H1 (cell line): ENCODE results near the gene SAMD15. TPM values are rescaled to one million over a fixed set of nuclear protein-coding genes. Genes with fewer than 3 reads are reported as not detected.

Experiments
- CTCF ChIA-PET: fragments of 300-600 bp; sonication (Branson Sonifier 250); formaldehyde crosslinking; loops from one replicate; lab custom pipeline; 2021; ENCODE audit not compliant: partially characterized antibody; lab: Charles Lee
- POLR2A ChIA-PET: fragments of 300-600 bp; sonication (Branson Sonifier 250); formaldehyde crosslinking; loops from one replicate; lab custom pipeline; 2021; ENCODE audit warnings: inconsistent platforms; ENCODE audit not compliant: partially characterized antibody; lab: Charles Lee
- DNase-seq, 2 experiments: peaks; one replicate each; pipeline versions ENCODE4 v3.0.0 to v3.0.0-alpha.2; 2010 to 2022; ENCODE audit warnings: low spot score in 2 of 2, low read depth in 1 of 2, mixed read lengths in 1 of 2
- FAIRE-seq: peaks from 2 replicates; lab custom pipeline; 2011; peaks lifted over from hg19 to GRCh38; lab: Jason Lieb, UNC
- H2AFZ ChIP-seq: 2 replicates; pipeline ENCODE4 v1.8.1; 2012; ENCODE audit warnings: low read length, inconsistent platforms
- H2AK5ac ChIP-seq: 2 replicates; pipeline ENCODE4 v1.6.1; 2013; ENCODE audit warnings: low read depth, low read length
- H2BK120ac ChIP-seq: replicated peaks from 2 replicates; pipeline ENCODE3; 2013; ENCODE audit warnings: low read depth, low read length, inconsistent platforms
- H2BK12ac ChIP-seq: 2 replicates; pipeline ENCODE4 v1.6.1; 2013; ENCODE audit warnings: low read depth, low read length
- H2BK15ac ChIP-seq: 2 replicates; pipeline ENCODE4 v1.6.1; 2013; ENCODE audit warnings: low read length
- H2BK20ac ChIP-seq: 2 replicates; pipeline ENCODE4 v1.6.1; 2013; ENCODE audit warnings: low read length
- H2BK5ac ChIP-seq: 2 replicates; pipeline ENCODE4 v1.6.1; 2013; ENCODE audit warnings: low read depth, low read length
- H3K14ac ChIP-seq: 2 replicates; pipeline ENCODE4 v1.6.1; 2013; ENCODE audit warnings: inconsistent platforms; ENCODE audit not compliant: insufficient read length
- H3K18ac ChIP-seq: 2 replicates; pipeline ENCODE4 v1.6.1; 2013; ENCODE audit warnings: low read length; ENCODE audit errors: extremely low read depth
- H3K23ac ChIP-seq: 2 replicates; pipeline ENCODE4 v1.6.1; 2013; ENCODE audit warnings: inconsistent platforms; ENCODE audit not compliant: insufficient read length
- H3K23me2 ChIP-seq: 2 replicates; pipeline ENCODE4 v1.6.1; 2013; ENCODE audit warnings: low read depth, low read length
- H3K27ac ChIP-seq: 2 replicates; pipeline ENCODE4 v1.6.1; 2011; ENCODE audit warnings: low read depth, low read length, inconsistent platforms
- H3K27me3 ChIP-seq, 4 experiments: replicated peaks in 1 of 4; 1 replicate in 1 of 4; 2 replicates in 3 of 4; pipeline versions ENCODE4 v1.6.1 to v1.8.1; 2011 to 2013; ENCODE audit warnings: low read length in 3 of 4, mild to moderate bottlenecking in 3 of 4, inconsistent platforms in 2 of 4, mixed read lengths in 2 of 4, moderate library complexity in 1 of 4; ENCODE audit not compliant: control insufficient read depth in 3 of 4, insufficient read depth in 3 of 4; ENCODE audit errors: extremely low read depth in 1 of 4
- H3K36me3 ChIP-seq, 4 experiments: 2 replicates each; pipeline versions ENCODE4 v1.6.1 to v1.8.1; 2011 to 2013; ENCODE audit warnings: mild to moderate bottlenecking in 4 of 4, low read length in 3 of 4, moderate library complexity in 2 of 4, control low read depth in 1 of 4, inconsistent platforms in 1 of 4; ENCODE audit not compliant: insufficient read depth in 4 of 4, control insufficient read depth in 2 of 4
- H3K4ac ChIP-seq: replicated peaks from 2 replicates; pipeline ENCODE3; 2013; ENCODE audit warnings: low read length, low read depth, mixed read lengths, inconsistent platforms; ENCODE audit not compliant: insufficient read length
- H3K4me1 ChIP-seq, 4 experiments: replicated peaks in 1 of 4; 1 replicate in 1 of 4; 2 replicates in 3 of 4; pipeline versions ENCODE4 v1.6.1 to v1.8.1; 2011 to 2013; ENCODE audit warnings: low read length in 3 of 4, inconsistent platforms in 2 of 4, mixed read lengths in 1 of 4; ENCODE audit not compliant: insufficient read depth in 4 of 4, control insufficient read depth in 3 of 4
- H3K4me2 ChIP-seq, 2 experiments: 2 replicates each; pipeline versions ENCODE4 v1.6.1 to v1.8.1; 2011 to 2013; ENCODE audit warnings: low read depth in 2 of 2, low read length in 2 of 2, control low read depth in 1 of 2, inconsistent platforms in 1 of 2, mild to moderate bottlenecking in 1 of 2; ENCODE audit not compliant: insufficient read depth in 1 of 2
- H3K4me3 ChIP-seq, 4 experiments: fragments of 200-600, 300-600 bp in 1 of 4; sonication (generic), shearing (Covaris generic), sonication (Bioruptor Twin) in 1 of 4; 2 replicates each; pipeline versions ENCODE4 v1.5.1 to v1.8.1; 2011 to 2016; ENCODE audit warnings: low read length in 4 of 4, low read depth in 3 of 4, control low read depth in 2 of 4, inconsistent platforms in 2 of 4, mild to moderate bottlenecking in 2 of 4, mixed read lengths in 1 of 4, moderate library complexity in 1 of 4; ENCODE audit not compliant: insufficient read depth in 2 of 4; ENCODE audit errors: extremely low read depth in 1 of 4
- H3K56ac ChIP-seq: replicated peaks from 2 replicates; pipeline ENCODE3; 2013; ENCODE audit warnings: low read depth, mild to moderate bottlenecking, mixed read lengths, low read length, inconsistent platforms; ENCODE audit not compliant: insufficient read length
- H3K79me1 ChIP-seq: 2 replicates; pipeline ENCODE4 v1.6.1; 2013; ENCODE audit warnings: low read depth, low read length, control low read depth
- H3K79me2 ChIP-seq, 2 experiments: 2 replicates each; pipeline versions ENCODE4 v1.6.1 to v1.8.1; 2012 to 2013; ENCODE audit warnings: low read length in 2 of 2, mild to moderate bottlenecking in 2 of 2, inconsistent platforms in 1 of 2; ENCODE audit not compliant: insufficient read depth in 2 of 2, control insufficient read depth in 1 of 2
- H3K9ac ChIP-seq, 4 experiments: replicated peaks in 1 of 4; 1 replicate in 1 of 4; 2 replicates in 3 of 4; pipeline versions ENCODE4 v1.6.1 to v1.8.1; 2011 to 2013; ENCODE audit warnings: low read depth in 3 of 4, low read length in 3 of 4, control low read depth in 2 of 4, mild to moderate bottlenecking in 2 of 4, moderate library complexity in 2 of 4, inconsistent platforms in 1 of 4; ENCODE audit errors: extremely low read depth in 1 of 4
- H3K9me3 ChIP-seq, 2 experiments: 2 replicates each; pipeline versions ENCODE4 v1.6.1 to v1.8.1; 2012 to 2013; ENCODE audit warnings: mild to moderate bottlenecking in 2 of 2, moderate library complexity in 2 of 2, control low read depth in 1 of 2, inconsistent platforms in 1 of 2, low read depth in 1 of 2, low read length in 1 of 2, mixed read lengths in 1 of 2; ENCODE audit not compliant: insufficient read depth in 2 of 2
- H4K20me1 ChIP-seq, 2 experiments: replicated peaks in 1 of 2; 2 replicates each; pipeline versions ENCODE3 to v1.8.1; 2011 to 2013; ENCODE audit warnings: inconsistent platforms in 2 of 2, low read length in 2 of 2, mild to moderate bottlenecking in 1 of 2; ENCODE audit not compliant: insufficient read depth in 2 of 2, control insufficient read depth in 1 of 2
- H4K5ac ChIP-seq: 2 replicates; pipeline ENCODE4 v1.6.1; 2013; ENCODE audit warnings: low read length, low read depth, mixed read lengths, inconsistent platforms; ENCODE audit not compliant: insufficient read length
- H4K8ac ChIP-seq: 2 replicates; pipeline ENCODE4 v1.8.0; 2013; ENCODE audit warnings: mild to moderate bottlenecking, moderate library complexity, low read length, inconsistent platforms; ENCODE audit not compliant: insufficient read depth; ENCODE audit errors: extremely low read depth
- H4K91ac ChIP-seq: replicated peaks from 2 replicates; pipeline ENCODE3; 2013; ENCODE audit warnings: low read length, mixed read lengths, inconsistent platforms; ENCODE audit not compliant: insufficient read length
- BACH1 ChIP-seq: IDR thresholded peaks from 2 replicates; pipeline ENCODE4 v1.6.1; 2012; ENCODE audit warnings: low read length, improper control_type of control experiment
- GABPA ChIP-seq: IDR thresholded peaks from 2 replicates; pipeline ENCODE4 v1.6.1; 2011; ENCODE audit warnings: mild to moderate bottlenecking, low read length, moderate library complexity, borderline replicate concordance; ENCODE audit not compliant: insufficient read depth
- GTF2F1 ChIP-seq: IDR thresholded peaks from 2 replicates; pipeline ENCODE4 v1.6.1; 2012; ENCODE audit warnings: low read depth, low read length, improper control_type of control experiment, borderline replicate concordance
- JUN ChIP-seq: IDR thresholded peaks from 2 replicates; pipeline ENCODE4 v1.6.1; 2011; ENCODE audit warnings: low read depth, mild to moderate bottlenecking, improper control_type of control experiment, low read length
- KDM1A ChIP-seq: fragments of 200-600, 300-600 bp; sonication (generic); IDR thresholded peaks from 2 replicates; pipeline ENCODE4 v1.7.1; 2016; ENCODE audit warnings: mild to moderate bottlenecking, low read length, borderline replicate concordance
- KDM4A ChIP-seq: IDR thresholded peaks from one replicate; pipeline ENCODE4 v1.7.1; 2012; ENCODE audit warnings: low read depth, mild to moderate bottlenecking, moderate library complexity, low read length, inconsistent platforms; ENCODE audit not compliant: severe bottlenecking
- MAFK ChIP-seq: IDR thresholded peaks from 2 replicates; pipeline ENCODE4 v1.6.1; 2012; ENCODE audit warnings: low read depth, mild to moderate bottlenecking, improper control_type of control experiment, low read length
- PHF8 ChIP-seq: fragments of 200-600 bp; sonication (generic); conservative IDR thresholded peaks from 2 replicates; pipeline ENCODE4 v1.7.1; 2012; ENCODE audit warnings: low read depth, mild to moderate bottlenecking, inconsistent platforms, low read length, moderate library complexity
- POLR2A ChIP-seq, 2 experiments: IDR thresholded peaks; 1 replicate in 1 of 2; 2 replicates in 1 of 2; pipeline ENCODE4 v1.6.1; 2011; ENCODE audit warnings: low read depth in 2 of 2, low read length in 2 of 2, mild to moderate bottlenecking in 2 of 2; ENCODE audit errors: control extremely low read depth in 1 of 2
- SIX5 ChIP-seq: IDR thresholded peaks from 2 replicates; pipeline ENCODE4 v1.6.1; 2011; ENCODE audit warnings: mild to moderate bottlenecking, low read depth, low read length
- SUZ12 ChIP-seq: fragments of 200-600 bp; sonication (generic); IDR thresholded peaks from 2 replicates; pipeline ENCODE4 v1.6.1; 2012; ENCODE audit warnings: mild to moderate bottlenecking, inconsistent platforms, low read length, moderate library complexity, mixed read lengths
- TBP ChIP-seq: IDR thresholded peaks from 2 replicates; pipeline ENCODE4 v1.6.1; 2011; ENCODE audit warnings: low read depth, low read length, improper control_type of control experiment
- ZNF274 ChIP-seq: IDR thresholded peaks from 2 replicates; pipeline ENCODE4 v1.7.0; 2012; ENCODE audit warnings: low read length, borderline replicate concordance; ENCODE audit errors: extremely low read depth
- WGBS, 2 experiments: shearing (Covaris generic) in 1 of 2; methylation state at CpG; one replicate each; pipeline versions ENCODE4 v1.1.6 to v1.1.7; 2013 to 2015; ENCODE audit warnings: low lambda C conversion rate in 2 of 2, mixed read lengths in 2 of 2, inconsistent platforms in 1 of 2, low coverage in 1 of 2, missing lambda C conversion rate in 1 of 2; ENCODE audit not compliant: insufficient replicate concordance in 2 of 2, insufficient coverage in 1 of 2, insufficient read length in 1 of 2; ENCODE audit errors: extremely low coverage in 1 of 2, missing lambda C conversion rate in 1 of 2; 5-methylcytosine and 5-hydroxymethylcytosine counted together
- polyA plus RNA-seq, 7 experiments: library from polyadenylated mRNA; depleted of rRNA in 3 of 7; stranded (reverse) in 5 of 7; unstranded in 2 of 7; fragments of >200 nt in 5 of 7; fragments of 200-250 nt in 2 of 7; gene quantifications; 1 replicate in 5 of 7; 2 replicates in 1 of 7; 4 replicates in 1 of 7; pipeline versions ENCODE4 v1.2.1 to v1.2.3, GENCODE V29; 2011 to 2013; ENCODE audit warnings: missing spikeins in 2 of 7, mixed read lengths in 2 of 7
- total RNA-seq: library from RNA; stranded (reverse); fragmentation: NEBNext Ultra II Directional; extraction: Animal tissue kit (Norgen Biotek cat#: 25700); gene quantifications from 2 replicates; pipeline ENCODE4 v1.2.1, GENCODE V29; 2021

The SAMD15 gene
- total and polyA plus RNA-seq, 2 of the 8 experiments (the other 6 are each of a cell fraction or from before 2014, with no cell fraction given) = 0.17 to 1.0 TPM

- 85% methylated on average over 6 of the region's 6 CpGs; no CpG with 5 or more reads in 1 of the 2 experiments for WGBS, 2 experiments
- Histone ChIP-seq H3K14ac (no peak overlapping the region), H3K18ac (no peak overlapping the region), H2BK5ac (no peak overlapping the region), H3K27ac (no peak overlapping the region), H4K8ac (no peak overlapping the region), H3K4me2 (no peak overlapping the region), H2BK15ac (no peak overlapping the region), H3K23me2 (no peaks in the 10 kb centered on the region), H3K23ac (no peak overlapping the region), H4K20me1 (no peaks in the 10 kb centered on the region), H3K79me1 (no peaks in the 10 kb centered on the region), H2AFZ (no peak overlapping the region), H2BK12ac (no peak overlapping the region), H3K79me2 (no peaks in the 10 kb centered on the region), H3K27me3 (no peaks in the 10 kb centered on the region), H3K36me3 (no peaks in the 10 kb centered on the region), H2BK120ac (no peak overlapping the region), H3K4ac (no peak overlapping the region), H4K5ac (no peak overlapping the region), H2BK20ac (no peak overlapping the region), H3K4me3 (no peak overlapping the region), H3K9ac (no peak overlapping the region), H2AK5ac (no peak overlapping the region), H3K56ac (no peak overlapping the region), H3K9me3 (0 out of 4 replicates have a peak, but pooled peaks cover 0 to 3% of the 10 kb centered on the region in 2 experiments), H3K4me1 (no peaks in the 10 kb centered on the region), H4K91ac (no peak overlapping the region)
- ChIA-PET CTCF (interaction anchor here (1.2 kb wide), 1 partner anchor 8 kb away, joined by 5 read pairs; no protein-coding TSS in a partner anchor), POLR2A (no interaction called here)
- no peak for FAIRE-seq
- DNase-seq = no peak
- no peak for TF ChIP-seq KDM1A
- no peak for TF ChIP-seq TBP
- no peak for TF ChIP-seq KDM4A
- no peak for TF ChIP-seq POLR2A (IDR thresholded peaks at IDR 0.05; ENCODE audit: control extremely low read depth in 1 of 2, low read depth in 2 of 2, low read length in 2 of 2)
- TF ChIP-seq JUN = no peak
- TF ChIP-seq SIX5 = no peak
- no peak for TF ChIP-seq ZNF274
- TF ChIP-seq BACH1 = no peak
- TF ChIP-seq PHF8 = no peak
- no peak for TF ChIP-seq GABPA
- no peak for TF ChIP-seq MAFK
- no peak for TF ChIP-seq SUZ12
- TF ChIP-seq GTF2F1 = no peak
Measured at GRCh38 chr14:77400216-77400615, 23.0 kb downstream of the SAMD15 start.
